GM08714 (cell line): Measurements from ENCODE around the gene ADAMTSL1.

Source experiments
- H3K4me3 ChIP-seq: fragments of 200-500 bp; sonication (Bioruptor generic); 2 replicates; pipeline ENCODE4 v1.5.1; 2014; ENCODE audit warnings: mild to moderate bottlenecking, low read length, inconsistent platforms
- ZNF274 ChIP-seq: IDR thresholded peaks from 2 replicates; pipeline ENCODE4 v1.6.1; 2012; ENCODE audit warnings: mild to moderate bottlenecking, low read depth, low read length

Gene ADAMTSL1

GRCh38 chr9:18727904-18728303, 254.0 kb downstream of the ADAMTSL1 start:
- no peak overlapping the region for H3K4me3 ChIP-seq
- no peak for TF ChIP-seq ZNF274

- TF ChIP-seq ZNF274 = no peak
- no peak overlapping the region for H3K4me3 ChIP-seq
Observed at GRCh38 chr9:18728642-18729041, 254.7 kb downstream of the ADAMTSL1 start.

- TF ChIP-seq ZNF274 = no peak
- no peak overlapping the region for H3K4me3 ChIP-seq
Observed at GRCh38 chr9:18730241-18730640, 256.3 kb downstream of the ADAMTSL1 start.

- TF ChIP-seq ZNF274 = no peak
- no peak overlapping the region for H3K4me3 ChIP-seq
Observed at GRCh38 chr9:18739127-18739526, 265.2 kb downstream of the ADAMTSL1 start.

- H3K4me3 ChIP-seq = no peak overlapping the region
- TF ChIP-seq ZNF274 = no peak
Observed at GRCh38 chr9:18739641-18740318, 265.8 kb downstream of the ADAMTSL1 start.

GRCh38 chr9:18741359-18741758, 267.4 kb downstream of the ADAMTSL1 start:
- H3K4me3 ChIP-seq = no peak overlapping the region

GRCh38 chr9:18741945-18742344, 268.0 kb downstream of the ADAMTSL1 start:
- no peak for TF ChIP-seq ZNF274
- H3K4me3 ChIP-seq = no peak overlapping the region

More at GRCh38 chr9:18741359-18741758, 267.4 kb downstream of the ADAMTSL1 start:
- no peak for TF ChIP-seq ZNF274

- H3K4me3 ChIP-seq = no peak overlapping the region
- no peak for TF ChIP-seq ZNF274
Observed at GRCh38 chr9:18743421-18743820, 269.5 kb downstream of the ADAMTSL1 start.

- H3K4me3 ChIP-seq = no peak overlapping the region
- no peak for TF ChIP-seq ZNF274
Observed at GRCh38 chr9:18743971-18744370, 270.0 kb downstream of the ADAMTSL1 start.

GRCh38 chr9:18745710-18746109, 271.8 kb downstream of the ADAMTSL1 start:
- TF ChIP-seq ZNF274 = no peak
- no peak overlapping the region for H3K4me3 ChIP-seq

GRCh38 chr9:18746631-18747030, 272.7 kb downstream of the ADAMTSL1 start:
- no peak for TF ChIP-seq ZNF274
- no peak overlapping the region for H3K4me3 ChIP-seq

GRCh38 chr9:18747595-18747994, 273.6 kb downstream of the ADAMTSL1 start:
- no peak overlapping the region for H3K4me3 ChIP-seq
- TF ChIP-seq ZNF274 = no peak

GRCh38 chr9:18748251-18748701, 274.3 kb downstream of the ADAMTSL1 start:
- no peak for TF ChIP-seq ZNF274

GRCh38 chr9:18749711-18750110, 275.8 kb downstream of the ADAMTSL1 start:
- no peak overlapping the region for H3K4me3 ChIP-seq
- TF ChIP-seq ZNF274 = no peak

More at GRCh38 chr9:18748251-18748701, 274.3 kb downstream of the ADAMTSL1 start:
- no peak overlapping the region for H3K4me3 ChIP-seq

GRCh38 chr9:18753904-18754303, 280.0 kb downstream of the ADAMTSL1 start:
- no peak overlapping the region for H3K4me3 ChIP-seq
- no peak for TF ChIP-seq ZNF274

GRCh38 chr9:18754537-18754936, 280.6 kb downstream of the ADAMTSL1 start:
- TF ChIP-seq ZNF274 = no peak
- H3K4me3 ChIP-seq = no peak overlapping the region
